Pons (tissue), 1 donor: ENCODE data around the gene FRMD4B.
A peak's percentile ranks its signal among the peaks of the same experiment; 100 is the strongest.

ENCODE experiments used
- DNase-seq: peaks from one replicate; pipeline ENCODE4 v3.0.0-alpha.2; 2016; ENCODE audit warnings: low spot score

The FRMD4B gene

DNA sequence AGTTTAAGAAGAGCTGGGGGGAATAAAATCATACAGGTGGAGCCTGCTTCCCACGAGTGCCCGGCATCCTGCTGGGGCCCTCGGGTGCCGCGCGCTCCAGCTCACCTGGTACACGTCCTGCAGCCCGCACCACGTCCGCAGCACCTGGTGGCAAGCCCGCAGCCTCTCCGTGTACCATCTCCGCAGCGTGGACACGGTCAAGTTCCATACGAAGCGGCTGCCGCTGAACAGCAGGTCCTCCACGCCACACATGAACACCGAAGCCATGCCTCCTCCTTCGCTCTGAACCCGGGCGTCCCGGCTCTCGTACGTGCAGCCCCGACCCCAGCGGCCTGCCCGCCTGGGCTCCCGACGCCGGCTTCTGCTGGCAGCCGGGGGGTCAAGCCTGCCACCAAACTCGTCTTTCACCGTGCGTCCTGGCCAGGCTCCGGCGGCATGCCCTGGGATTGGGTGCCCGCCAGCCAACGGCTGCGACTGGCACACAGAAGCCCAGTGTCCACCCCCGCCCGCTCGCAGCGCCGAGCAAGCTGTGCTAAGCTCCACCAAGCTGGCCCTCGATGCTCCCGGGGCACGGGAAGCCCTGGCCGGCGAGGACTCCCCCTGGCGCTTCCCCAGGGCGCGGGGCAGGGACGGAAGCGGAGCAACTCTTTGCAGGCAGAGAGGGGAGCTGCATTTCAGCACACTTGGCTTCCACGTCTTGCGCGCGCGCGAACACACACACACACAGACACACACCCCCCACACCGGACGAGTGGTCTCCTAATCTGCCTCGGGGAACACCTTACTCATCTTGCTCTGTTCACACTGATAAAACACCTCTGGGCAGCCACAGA, at the start of gene FRMD4B:
Gene FRMD4B (minus strand): TSS at position 366 of the 833 bp plus-strand sequence. CDS start 99 bp downstream, at position 267.
- DNase-seq = peak; percentile 91

DNA sequence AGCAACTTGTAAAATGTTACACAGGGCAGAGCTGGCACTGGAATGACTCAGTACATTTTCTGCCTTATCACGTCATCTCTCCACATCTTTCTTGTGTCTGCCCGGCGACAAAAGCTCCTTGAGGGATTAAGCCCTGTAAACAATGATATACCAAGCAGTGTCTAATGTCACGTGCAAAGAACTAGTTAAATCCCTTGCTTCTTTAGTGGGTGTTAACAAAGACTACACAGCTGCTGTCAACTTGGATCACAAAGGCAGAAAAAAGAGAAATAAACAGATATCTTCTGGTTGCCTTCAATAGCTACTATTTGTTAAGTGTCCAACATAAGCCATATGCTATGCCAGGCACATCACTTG, 48.1 kb upstream of the FRMD4B start:
- peak; percentile 84 for DNase-seq

DNA sequence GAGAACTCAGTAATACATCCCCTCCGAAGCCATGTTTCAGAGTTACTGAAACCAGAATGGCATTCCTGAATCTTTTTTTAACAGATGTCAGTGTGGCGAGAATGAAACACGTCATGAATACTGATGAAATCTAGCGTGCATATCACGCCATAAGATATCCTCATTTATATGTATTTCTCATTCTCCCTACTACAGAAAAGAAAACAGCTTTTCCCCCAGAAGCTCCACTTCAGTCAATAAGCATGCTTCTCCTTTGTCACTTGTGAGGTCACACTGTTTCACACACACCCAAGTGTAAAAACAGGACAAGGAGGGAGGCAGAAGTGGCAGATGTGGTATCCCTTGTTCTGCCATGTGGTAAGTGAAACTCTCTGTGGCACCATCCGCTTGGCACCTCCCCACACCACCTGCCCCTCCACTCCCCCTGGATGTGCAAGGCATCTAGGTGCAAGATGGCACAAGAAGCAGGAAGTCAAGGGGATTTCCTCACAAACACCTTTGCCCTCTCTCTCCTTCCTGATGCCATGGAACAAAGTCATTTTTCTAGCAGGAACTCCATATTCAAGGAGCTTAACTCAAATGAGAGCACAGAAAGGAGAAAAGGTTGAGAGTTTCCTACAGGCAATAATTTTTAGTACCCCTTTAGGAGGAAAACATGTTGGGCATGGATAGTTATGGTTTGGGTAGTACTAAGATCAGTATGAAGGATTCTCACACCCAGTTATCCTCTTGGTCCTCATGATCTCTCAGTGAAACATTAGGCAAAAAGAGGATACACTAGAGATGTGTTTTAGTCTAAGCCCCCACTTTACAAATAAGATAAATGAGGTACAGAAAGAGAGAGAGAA, 47.5 kb upstream of the FRMD4B start:
- peak; percentile 69 for DNase-seq

DNA sequence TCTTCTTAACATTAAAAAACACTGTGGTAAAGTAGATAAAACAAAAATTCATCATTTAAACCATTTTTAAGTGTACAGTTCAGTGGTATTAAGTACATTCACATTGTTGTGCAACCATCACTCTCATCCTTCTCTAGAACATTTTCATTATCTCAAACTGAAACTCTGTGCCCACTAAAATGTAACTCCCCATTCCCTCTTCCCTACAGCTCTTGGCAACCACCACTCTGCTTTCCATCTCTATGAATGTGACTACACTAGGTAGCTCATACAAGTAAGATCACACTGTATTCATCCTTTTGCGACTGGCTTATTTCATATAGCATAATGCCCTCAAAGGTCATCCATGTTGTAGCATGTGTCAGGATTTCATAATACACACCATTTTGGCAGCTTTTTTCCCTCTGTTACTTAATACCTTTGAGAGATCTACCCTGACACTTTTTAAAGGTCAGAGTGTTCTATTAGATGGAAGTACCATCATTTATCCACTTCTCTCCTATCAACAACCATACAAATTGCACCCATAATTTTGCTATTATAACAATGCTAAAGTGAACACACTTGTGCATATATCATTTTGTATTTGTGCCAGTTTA, 42.9 kb upstream of the FRMD4B start:
- DNase-seq = no peak

DNA sequence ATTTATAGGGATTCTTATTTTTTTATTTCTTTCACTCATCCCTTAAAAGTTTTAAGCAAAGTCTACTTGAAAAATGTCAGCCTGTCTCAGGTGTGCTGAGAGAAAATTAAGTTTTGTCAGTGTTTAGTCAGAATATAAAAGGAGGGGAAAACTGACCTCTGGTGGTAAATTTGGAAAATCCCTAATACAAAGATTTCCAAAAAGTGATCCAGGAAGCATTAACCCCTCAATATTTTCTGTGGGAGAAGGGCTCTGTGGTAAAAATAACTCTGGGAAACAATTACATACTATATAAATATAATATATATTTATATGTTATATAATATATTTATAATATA, 41.0 kb upstream of the FRMD4B start:
- no peak for DNase-seq

DNA sequence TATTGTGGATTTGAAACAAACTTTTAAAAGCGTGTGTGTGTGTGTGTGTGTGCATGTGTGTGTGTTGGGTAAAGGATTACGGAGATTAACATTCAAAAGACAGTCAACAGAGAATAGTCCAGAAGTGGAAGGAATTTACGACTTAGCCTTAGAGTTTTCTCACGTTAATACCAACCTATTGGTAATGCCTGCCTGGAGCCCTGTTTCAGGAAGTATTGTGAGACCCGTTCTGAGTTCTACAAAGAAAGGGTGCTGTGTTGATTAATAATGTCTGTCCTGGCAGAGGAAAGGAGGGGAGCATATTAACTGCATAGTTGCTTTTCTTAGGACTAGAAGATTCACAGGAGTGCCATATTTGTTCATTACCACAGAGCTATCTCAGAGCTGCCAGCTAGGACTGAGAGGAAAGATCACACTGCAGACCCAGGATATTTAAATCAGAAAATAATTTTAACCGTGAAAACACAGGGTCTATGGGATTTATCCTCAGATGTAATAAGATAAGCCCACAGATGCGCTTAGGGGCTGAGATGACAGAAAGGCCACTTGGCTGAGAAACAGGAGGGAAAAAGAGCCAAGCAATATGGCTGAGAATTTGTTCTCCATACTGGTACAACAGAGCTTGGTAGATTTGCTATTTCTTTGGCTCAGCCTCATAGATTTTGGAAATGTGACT, 40.5 kb upstream of the FRMD4B start:
- no peak for DNase-seq

DNA sequence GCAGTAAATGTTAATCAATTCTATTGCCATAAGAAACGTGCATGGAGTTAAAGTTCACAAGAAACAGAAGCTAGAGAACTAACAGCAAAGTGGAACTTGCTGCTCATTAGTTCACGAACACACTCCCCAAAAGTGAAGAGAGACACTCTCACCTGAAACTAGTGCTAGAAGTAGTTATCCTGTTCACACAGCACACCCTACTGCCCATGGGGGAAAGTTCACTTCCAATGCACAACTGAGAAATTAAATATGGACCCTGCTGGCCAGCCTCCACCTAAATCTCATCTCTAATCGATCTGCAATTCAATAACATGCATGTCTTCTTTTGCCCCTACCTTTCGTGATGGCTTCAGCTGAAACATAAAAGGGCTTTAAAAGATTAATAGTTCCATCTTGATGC, 39.4 kb upstream of the FRMD4B start:
- peak; percentile 67 for DNase-seq

DNA sequence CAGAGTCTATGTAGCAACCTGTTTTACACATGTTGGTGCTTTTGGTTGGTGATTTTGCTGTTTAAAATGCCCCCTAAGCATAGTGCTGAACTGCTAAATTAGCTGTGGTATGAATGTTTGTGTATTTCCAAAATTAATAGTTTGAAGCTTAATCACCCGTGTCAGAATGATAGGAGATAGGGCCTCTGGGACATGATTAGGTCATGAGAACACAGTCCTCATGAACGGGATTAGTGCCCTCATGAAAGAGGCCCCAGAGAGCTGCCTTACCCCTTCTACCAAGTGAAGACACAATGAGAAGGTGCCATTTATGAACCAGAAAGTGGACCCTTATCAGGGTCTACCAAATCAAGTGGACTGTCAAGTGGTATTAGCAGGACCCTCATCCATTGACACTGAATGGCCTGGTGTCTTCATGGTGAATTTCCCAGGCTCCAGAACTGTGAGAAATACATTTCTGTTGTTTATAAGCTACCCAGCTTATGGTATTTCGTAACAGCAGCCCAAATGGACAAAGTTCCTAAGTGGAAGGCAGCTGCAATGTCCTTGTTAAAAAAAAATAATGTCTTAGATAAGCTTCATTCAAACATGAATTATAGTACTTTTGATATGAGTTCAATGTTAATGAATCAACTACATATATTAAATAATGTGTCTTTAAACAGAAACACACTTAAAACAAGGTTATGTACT, 37.7 kb upstream of the FRMD4B start:
- no peak for DNase-seq

DNA sequence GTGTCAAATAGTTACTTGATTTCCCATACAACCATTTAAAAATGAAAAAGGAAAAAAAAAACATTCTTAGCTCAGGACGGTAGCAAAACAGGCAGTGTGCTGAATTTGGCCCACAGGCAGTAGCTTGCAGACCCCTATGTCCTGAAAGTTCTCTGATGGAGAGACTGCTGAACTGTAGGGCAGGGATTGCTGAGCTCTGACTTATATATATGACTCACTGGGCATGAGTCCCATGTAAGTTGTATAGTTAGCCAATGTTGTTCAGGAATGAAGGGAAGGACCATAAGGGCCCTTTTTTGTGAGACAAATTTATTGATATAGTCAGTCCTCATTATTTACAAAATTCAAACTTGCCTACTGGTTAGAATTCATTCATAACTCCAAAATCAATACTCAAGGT, 36.9 kb upstream of the FRMD4B start:
- no peak for DNase-seq

DNA sequence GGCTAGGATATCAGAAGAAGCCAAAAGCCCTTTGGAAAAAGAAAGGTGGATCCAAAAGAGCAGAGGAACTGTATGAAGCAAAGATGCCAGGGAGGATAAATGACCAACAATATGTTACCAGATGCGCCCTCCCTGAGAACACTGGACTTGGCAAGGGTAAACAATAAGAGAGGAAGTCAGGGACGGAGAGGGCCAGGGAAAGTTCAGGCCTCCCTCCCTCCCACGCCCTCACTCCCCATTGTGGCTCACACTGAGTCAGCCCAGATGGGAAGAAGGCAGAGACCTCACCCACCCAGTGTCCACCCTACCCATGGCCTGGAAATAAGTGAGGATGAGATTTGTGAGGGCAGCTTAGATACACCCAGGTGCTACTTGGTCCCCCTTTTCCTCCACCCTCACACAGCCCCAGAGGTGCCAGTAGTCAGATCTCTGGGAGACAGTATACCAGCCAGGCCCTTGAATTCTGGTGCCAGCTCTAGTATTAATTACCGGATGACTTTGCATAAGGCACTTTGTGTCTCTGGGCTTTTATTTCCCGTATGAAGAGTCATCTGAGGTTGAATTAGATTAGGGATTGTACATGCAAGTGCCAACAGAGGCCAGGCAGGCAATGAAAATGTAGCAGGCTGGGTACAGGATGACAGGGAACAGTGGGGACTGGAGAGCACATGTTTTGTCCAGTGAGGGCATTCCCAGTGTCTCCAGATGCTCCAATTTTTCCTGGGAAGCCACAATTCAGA, 35.1 kb upstream of the FRMD4B start:
- no peak for DNase-seq

DNA sequence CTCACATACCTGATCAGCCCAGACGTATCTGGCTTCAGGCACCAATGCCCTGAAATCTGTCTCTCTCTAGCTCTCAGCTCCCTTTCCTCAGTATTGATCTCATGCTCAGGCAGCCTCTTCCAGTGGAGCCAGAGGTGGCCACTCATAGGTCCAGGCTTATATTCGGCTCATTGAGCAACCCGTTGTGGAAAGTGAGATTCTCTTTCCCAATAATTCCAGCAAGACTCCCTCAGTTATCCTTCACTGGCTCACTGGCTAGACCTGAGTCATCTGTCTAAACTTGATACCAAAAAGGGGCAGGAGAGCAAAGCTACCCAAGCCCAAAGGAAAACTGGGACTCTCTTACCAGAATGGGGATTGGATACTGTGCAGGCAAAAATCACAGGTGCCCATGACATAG, 33.4 kb upstream of the FRMD4B start:
- no peak for DNase-seq

DNA sequence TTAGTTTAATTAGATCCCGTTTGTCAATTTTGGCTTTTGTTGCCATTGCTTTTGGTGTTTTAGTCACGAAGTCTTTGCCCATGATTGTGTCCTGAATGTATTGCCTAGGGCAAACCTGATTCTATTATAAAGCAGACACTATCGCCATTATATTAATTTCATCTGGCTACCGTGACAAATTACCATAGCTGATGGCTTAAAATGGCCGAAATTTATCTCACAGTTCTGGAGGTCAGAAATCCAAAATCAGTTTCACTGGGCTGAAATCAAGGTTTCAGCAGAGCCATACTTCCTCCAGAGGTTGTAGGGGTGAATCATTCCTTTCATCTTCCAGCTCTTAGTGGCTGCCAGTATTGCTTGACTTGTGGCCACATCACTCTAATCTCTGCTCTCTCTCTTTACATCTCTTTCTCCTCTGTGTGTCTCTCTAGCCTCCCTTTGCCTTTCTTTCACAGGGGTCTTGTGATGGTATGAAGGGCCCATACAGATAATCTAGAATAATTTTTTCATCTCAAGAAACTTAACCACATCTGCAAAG, 31.7 kb upstream of the FRMD4B start:
- no peak for DNase-seq

DNA sequence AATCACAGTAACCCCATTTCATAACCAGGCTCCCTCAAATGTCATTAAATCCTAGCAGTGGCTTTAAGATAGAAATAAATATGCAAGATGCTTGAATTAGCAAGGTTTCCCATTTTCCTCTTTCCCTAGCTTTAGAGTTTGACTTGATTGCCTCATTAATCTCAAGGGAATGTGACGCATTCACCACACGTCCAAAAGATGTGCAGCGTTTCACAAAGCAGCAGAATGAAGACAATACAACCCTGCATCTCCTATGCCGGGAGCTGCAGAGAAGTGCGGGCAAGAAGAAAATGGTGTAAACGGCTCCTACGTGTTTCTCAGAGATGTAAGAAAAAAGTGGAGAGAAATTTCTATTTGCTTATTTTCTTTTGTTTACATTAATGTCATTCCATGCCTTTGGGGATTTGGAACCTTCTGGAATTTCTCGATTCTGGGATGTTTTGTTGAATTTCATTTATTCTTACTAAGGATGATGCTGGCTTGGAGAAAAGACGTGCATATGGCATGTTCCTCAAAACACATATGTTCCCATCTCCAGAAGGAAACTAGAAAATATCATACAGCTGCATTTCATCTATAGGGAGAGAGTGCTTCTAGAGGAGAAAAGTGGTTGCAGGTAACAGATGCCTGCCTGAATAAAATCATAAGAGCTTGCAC, 27.8 kb upstream of the FRMD4B start:
- DNase-seq = no peak

DNA sequence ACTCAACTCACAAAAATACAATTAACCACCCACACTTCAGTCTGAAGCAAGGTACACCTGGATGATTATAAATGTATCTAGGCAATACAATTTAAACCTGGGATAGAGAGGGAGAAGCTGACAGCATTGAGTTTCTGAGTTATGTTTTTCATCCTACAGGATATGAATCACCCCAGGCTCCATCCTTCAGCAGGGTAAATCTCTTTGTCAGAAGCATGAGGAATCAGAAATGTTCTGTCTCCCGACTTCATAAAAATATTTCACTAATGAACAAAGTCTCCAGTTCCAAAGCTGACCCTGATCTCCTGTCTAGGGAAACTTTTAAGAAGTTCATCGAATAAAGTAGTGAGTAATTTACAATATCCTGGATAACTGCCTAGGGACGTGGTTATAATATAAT, 25.5 kb upstream of the FRMD4B start:
- DNase-seq = no peak

DNA sequence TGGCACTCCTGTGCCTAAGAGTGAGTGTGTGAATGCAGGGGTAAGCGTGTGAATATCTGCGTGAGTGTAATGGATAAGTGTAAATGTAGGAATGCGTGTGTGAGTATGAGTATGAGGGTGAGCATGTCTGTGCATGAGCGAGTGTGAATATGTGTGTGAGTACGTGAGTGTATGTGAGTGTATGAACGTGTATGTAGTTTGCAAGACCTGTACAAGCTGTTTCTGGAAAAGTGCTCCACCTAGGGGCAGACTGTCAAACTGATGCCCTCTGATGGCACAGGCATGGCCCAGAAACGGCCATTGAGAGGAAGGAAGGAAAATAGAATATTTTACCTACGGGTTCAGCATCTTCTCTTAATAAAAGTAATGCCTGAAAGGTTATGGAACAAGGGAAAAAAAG, 24.4 kb upstream of the FRMD4B start:
- peak; percentile 90 for DNase-seq

DNA sequence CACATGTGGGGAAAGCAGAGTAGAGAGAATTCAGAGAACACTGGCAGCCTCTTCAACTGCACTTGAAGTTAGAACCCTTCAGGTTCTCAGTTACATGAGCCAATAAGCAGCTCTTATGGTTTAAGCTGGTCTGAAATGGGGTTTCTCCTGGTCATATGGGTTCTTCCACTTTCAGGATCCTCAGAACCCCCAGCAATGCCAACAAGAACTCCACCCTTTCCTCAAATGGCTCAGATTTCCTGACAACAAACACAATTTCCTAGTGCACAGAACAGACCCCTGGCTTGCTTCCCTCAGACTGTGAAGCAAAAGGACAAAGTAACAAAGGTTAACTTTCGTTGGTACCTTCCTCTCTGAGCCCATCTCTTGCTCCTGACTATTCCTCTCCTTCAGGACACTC, 23.9 kb upstream of the FRMD4B start:
- no peak for DNase-seq

DNA sequence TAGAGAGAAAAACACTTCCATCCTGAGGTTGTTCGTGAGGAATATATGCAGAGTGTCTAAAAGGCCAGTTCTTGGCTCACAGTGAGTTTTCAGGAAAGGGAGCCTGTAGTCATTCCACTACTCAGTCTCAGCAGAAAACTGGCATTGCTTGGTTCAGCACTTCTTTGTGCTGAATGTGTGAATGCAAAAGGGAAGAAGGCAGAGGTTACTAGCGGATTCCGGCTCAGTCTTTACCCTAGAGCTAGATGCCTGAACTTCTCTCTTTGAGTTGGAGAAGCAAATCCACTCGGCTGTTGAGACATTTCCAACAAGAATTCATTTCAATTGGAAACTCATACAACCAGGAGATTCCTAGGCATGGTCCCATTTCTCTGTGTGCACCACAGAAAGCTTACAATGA, 23.1 kb upstream of the FRMD4B start:
- DNase-seq = peak; percentile 59

DNA sequence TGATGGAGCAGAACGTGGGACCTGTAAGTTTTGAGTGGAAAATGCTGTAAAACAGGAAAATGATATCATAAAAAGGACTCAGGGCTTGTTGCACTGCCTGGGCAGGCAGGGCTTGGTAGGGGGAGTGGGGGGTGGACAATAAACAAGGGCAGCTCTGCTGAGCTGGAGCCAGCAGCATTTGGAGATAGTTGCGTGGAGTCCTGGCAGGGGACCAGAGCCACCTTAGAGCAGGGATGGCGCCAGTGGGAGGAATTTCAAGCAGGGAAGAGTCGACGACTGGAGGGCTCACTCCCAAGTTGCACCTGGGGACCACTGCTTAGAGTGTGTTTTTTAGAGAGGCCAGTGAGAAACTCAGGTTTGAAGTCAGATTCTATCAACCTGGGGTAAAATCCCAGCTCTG, 22.7 kb upstream of the FRMD4B start:
- no peak for DNase-seq

DNA sequence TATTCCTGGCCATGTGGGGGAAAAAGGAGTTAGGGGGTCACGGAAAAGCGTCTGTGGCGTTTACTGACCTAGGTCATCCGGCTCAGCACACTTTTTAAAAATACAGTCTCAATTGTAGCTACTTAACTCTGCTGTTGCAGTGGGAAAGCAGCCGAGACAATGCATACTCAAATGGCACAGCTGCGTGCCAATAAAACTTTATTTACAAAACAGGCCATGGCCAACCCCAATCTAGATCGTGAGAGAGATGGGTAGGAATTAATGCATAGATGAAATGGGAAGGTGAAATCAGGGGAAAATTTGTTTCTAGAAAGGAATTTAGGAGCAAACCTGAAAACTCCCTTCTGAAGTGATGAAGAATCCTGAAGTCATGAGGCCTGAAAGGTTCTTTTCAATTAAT, 22.0 kb upstream of the FRMD4B start:
- no peak for DNase-seq

DNA sequence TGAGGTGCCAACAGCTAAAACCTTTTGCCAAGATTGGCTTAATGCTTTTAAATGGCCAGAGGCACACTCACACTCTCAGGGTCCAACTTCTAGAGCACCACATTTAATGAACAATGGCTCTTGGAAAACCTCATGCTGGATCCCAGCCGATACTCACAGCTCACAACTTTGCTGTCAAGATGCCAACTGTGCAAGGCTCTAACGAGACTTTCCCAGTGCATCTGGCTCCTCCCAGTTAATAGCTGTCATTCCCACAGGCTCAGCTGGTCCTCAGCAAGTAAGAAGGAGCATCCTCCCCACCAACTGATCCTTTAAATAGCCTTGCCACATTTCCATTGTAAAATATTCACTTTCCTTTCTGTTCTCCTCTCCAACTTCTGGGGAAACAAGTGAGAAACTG, 20.3 kb upstream of the FRMD4B start:
- peak; percentile 79 for DNase-seq
